ENCODE measurements around the gene PCBD1. TPM values are rescaled to one million over a fixed set of nuclear protein-coding genes. Genes with fewer than 3 reads are reported as not detected.

The PCBD1 gene
- total RNA-seq, 1 experiment from 2014 or later: 39.7 TPM

DNA sequence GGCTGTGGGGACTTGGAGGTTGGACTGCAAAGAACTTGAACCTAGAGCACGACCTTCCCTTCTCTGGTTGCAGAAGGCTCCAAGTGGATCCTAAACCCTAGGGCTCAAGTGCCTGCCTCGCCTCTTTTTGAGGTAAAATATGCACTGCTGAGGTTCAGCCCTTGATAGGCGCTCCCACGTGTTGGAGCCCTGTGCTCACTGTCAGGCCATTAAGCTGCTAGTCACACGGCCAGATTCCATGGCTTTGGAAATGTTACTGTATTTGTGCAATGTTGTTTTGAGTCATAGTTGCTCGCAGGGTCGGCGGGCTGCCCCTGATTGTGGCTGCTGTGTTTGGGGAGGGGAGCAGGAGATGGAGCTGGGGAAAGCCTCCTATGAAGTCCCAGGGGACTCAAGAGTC, 39.8 kb upstream of the PCBD1 start:
- no peaks in the 10 kb centered on the region for H4K20me1 ChIP-seq (ENCODE audit: control insufficient read depth, insufficient read depth, insufficient read length)
- no peak overlapping the region for H3K18ac ChIP-seq (ENCODE audit: insufficient read length, low read depth, low read length)
- no peak overlapping the region for H3K56ac ChIP-seq (ENCODE audit: insufficient read length, low read depth, low read length)
- H4K91ac ChIP-seq (ENCODE audit: insufficient read length, low read depth, low read length): no peak overlapping the region
- H2BK120ac ChIP-seq (ENCODE audit: low read depth, low read length, poor library complexity, severe bottlenecking): no peak overlapping the region
- no peak overlapping the region for H3K14ac ChIP-seq (ENCODE audit: insufficient read depth, low read length)
- Mint-ChIP-seq H3K36me3 (ENCODE audit: insufficient read depth in 1 of 3, low read depth in 3 of 3) (no peaks in the 10 kb centered on the region), H3K27me3 (ENCODE audit: low read depth) (peaks cover 10% of the 10 kb centered on the region), H3K27ac (no peak overlapping the region), H3K9me3 (no peaks in the 10 kb centered on the region), H3K4me1 (peaks cover 0 to 2% of the 10 kb centered on the region in 2 experiments; a peak in 3 of 4 replicates), H3K4me3 (no peak overlapping the region)
- H3T11ph ChIP-seq (ENCODE audit: low read length): no peak overlapping the region
- H3K9ac ChIP-seq (ENCODE audit: extremely low read depth, insufficient read length, low read length): no peak overlapping the region
- H3K27me3 ChIP-seq (ENCODE audit: insufficient read depth, low read length): no peaks in the 10 kb centered on the region
- no peaks in the 10 kb centered on the region for H3K4me1 ChIP-seq (ENCODE audit: insufficient read depth, low read length)
- no peak overlapping the region for H2BK12ac ChIP-seq (ENCODE audit: insufficient read length, low read depth, low read length)
- H3K23ac ChIP-seq (ENCODE audit: insufficient read length, low read depth, low read length): no peak overlapping the region
- no peak overlapping the region for H2BK5ac ChIP-seq (ENCODE audit: insufficient read length, low read length)
- H2BK15ac ChIP-seq (ENCODE audit: low read depth, low read length): no peak overlapping the region
- no peak overlapping the region for H4K5ac ChIP-seq (ENCODE audit: insufficient read length, low read depth, low read length)
- no CpG with 5 or more reads among the region's 8 CpGs for WGBS (ENCODE audit: extremely low coverage, insufficient read length, low lambda C conversion rate)
- H3K23me2 ChIP-seq (ENCODE audit: insufficient read length, low read depth, low read length, poor library complexity, severe bottlenecking): no peaks in the 10 kb centered on the region
- H3K4me2 ChIP-seq (ENCODE audit: insufficient read depth, insufficient read length, low read length): no peak overlapping the region
- no peak overlapping the region for H2AK5ac ChIP-seq (ENCODE audit: insufficient read length, low read length)
- no peak overlapping the region for H3K27ac ChIP-seq (ENCODE audit: insufficient read length, low read depth, low read length)
- H3K4ac ChIP-seq (ENCODE audit: low read depth, low read length): no peak overlapping the region
- H2AFZ ChIP-seq (ENCODE audit: low read length): no peak overlapping the region
- no peak overlapping the region for H4K8ac ChIP-seq (replicated peaks; ENCODE audit: insufficient read length, low read depth, low read length)
- no peak for DNase-seq
- H2BK20ac ChIP-seq (ENCODE audit: low read depth, low read length, poor library complexity, severe bottlenecking): no peak overlapping the region
- TF ChIP-seq, protein P1, sequence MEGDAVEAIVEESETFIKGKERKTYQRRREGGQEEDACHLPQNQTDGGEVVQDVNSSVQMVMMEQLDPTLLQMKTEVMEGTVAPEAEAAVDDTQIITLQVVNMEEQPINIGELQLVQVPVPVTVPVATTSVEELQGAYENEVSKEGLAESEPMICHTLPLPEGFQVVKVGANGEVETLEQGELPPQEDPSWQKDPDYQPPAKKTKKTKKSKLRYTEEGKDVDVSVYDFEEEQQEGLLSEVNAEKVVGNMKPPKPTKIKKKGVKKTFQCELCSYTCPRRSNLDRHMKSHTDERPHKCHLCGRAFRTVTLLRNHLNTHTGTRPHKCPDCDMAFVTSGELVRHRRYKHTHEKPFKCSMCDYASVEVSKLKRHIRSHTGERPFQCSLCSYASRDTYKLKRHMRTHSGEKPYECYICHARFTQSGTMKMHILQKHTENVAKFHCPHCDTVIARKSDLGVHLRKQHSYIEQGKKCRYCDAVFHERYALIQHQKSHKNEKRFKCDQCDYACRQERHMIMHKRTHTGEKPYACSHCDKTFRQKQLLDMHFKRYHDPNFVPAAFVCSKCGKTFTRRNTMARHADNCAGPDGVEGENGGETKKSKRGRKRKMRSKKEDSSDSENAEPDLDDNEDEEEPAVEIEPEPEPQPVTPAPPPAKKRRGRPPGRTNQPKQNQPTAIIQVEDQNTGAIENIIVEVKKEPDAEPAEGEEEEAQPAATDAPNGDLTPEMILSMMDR (conservative IDR thresholded peaks at IDR 0.05): no peak
- no peaks in the 10 kb centered on the region for H3K79me2 ChIP-seq (ENCODE audit: insufficient read depth, low read length)
- H3K79me1 ChIP-seq (ENCODE audit: insufficient read depth, low read depth, low read length, poor library complexity, severe bottlenecking): no peaks in the 10 kb centered on the region
- no peaks in the 10 kb centered on the region for H3K9me3 ChIP-seq (ENCODE audit: control insufficient read depth, low read depth, low read length)

Measured in H9 (cell line).